ENCODE results near the gene DIAPH2.
"Not testable (repeated sequence)": the region's sequence is repeated elsewhere in the genome, so short reads cannot be mapped to it uniquely, and the experiment has no call there.

DIAPH2 gene

DNA sequence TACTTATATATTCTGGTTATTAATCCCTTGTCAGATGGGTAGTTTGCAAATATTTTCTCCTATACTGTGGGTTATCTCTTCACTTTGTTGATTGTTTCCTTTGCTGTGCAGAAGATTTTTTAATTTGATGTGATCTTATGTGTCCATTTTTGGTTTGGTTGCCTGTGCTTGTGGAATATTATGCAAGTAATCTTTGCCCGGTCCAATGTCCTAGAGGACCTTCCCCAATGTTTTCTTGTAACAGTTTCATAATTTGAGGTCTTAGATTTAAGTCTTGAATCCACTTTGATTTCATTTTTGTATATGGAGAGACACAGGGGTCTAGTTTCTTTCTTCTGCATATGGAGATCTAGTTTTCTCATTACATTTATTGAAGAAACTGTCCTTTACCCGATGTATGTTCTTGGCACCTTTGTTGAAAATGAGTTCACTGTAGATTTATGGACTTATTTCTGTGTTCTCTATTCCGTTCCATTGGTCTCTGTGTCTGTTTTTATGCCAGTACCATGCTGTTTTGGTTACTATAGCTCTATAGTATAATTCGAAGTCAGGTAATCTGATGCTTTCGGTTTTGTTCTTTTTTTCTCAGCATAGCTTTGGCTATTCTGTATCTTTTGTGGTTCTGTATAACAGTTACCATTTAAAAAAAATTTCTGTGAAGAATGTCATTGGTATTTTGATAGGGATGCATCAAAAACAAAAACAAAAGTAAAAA lies 34.7 kb downstream of the DIAPH2 start:
- DNase-seq = no peak

DNA sequence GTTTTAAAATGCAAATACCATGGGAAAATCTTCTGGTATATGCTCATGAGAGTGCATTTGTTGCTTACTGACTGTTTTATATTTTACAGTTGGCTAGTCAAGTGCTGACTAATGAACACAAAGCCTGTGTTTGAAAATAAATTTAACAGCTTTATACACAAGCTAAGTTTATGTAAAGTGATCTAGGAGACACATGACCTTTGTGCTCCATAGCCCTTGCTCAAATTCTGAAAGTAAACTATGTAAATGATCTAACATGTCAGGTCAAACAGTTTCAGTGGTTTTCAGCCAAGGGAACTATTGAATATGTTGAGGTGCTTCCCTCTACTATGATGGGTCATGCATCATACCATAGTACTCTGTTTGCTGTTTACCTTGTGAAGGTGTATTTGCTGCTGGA lies 36.7 kb downstream of the DIAPH2 start:
- DNase-seq = no peak

DNA sequence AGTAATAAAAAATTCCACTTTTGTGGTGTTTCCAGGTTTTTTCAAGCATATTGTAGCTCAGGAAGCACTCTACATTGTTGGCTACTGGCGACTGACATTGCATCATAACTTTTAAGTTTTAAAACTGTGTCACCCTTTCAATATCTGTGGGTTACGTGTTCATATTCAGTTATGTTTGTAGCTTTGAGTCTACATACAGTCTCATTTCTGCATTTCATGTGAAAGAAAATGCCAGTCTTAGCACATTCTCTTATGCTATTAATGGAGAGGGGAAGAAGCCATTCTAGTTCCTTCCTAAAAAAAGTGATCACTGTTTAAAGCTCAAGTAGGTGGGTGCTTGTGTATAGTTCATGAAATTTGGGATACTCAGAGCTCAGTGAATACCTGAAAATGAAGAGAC lies 38.1 kb downstream of the DIAPH2 start:
- no peak for DNase-seq

DNA sequence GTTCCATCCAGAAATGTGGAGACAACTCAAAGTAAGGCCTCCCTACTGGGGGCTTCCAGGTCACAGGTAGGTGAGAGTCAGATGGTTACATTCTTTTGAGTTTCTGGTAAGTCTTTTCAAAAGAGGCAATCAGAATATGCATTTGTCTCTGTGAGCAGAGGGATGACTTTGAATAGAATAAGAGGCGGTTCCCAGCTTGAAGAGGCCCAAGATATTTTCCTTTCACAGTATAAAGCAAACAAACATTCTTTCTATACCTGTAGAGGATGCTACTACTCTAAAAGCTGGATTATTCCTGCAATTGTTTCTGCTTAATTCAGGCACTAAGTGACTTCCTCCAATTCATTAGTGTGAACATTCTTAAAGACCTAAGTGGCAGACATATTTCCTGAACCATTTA lies 44.4 kb downstream of the DIAPH2 start:
- no peak for DNase-seq

DNA sequence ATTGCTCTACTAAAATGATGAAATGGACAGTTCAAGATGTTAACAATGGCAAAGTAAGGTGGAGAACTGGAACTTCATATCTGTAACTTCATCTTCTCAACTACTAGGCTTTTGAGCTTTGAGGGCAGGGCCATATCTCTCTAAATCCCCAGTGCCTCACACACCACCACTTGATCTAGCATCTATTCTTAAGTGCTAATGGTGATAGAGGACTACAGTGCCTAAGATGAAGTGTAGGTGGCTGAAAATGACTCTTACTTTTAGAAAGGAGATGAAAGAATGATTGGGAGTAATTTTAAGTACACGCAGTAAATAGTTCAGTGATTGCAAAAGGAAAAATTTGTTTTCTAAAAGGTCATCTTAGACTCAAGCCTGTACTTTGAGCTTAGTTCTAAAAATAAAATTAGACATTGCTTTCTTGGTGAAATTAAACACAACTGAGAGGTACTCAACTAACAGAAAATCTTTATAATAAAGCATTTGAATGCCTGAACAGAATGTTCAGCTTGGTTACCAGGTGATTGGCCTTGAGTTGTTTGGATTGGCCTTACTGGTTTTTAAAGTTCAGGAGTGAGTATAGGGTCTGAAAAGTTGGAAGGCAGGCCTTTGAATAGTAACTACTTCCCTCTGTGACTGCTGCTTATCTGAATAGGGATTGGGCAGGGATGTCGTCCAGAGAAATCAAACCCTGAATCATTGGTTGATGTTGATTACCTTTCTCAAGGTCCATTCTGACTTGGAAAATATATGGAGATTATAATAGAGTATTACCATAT lies 45.4 kb downstream of the DIAPH2 start:
- no peak for DNase-seq

DNA sequence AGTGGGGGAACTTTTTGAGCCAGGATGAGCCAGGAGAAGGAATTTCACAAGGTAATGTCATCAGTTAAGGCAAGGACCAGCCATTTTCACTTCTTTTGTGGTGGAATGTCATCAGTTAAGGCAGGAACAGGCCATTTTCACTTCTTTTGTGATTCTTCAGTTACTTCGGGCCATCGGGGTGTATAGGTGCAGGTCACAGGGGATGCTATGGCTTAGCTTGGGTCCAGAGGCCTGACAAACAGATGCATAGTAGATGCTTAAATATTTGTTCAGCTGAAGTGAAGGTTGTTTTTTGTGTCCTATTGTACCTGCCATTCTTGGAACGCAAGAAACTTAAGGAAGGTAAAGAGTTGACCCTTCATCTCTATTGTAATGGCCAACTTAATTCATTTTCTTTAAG lies 46.4 kb downstream of the DIAPH2 start:
- DNase-seq = not testable (repeated sequence)

DNA sequence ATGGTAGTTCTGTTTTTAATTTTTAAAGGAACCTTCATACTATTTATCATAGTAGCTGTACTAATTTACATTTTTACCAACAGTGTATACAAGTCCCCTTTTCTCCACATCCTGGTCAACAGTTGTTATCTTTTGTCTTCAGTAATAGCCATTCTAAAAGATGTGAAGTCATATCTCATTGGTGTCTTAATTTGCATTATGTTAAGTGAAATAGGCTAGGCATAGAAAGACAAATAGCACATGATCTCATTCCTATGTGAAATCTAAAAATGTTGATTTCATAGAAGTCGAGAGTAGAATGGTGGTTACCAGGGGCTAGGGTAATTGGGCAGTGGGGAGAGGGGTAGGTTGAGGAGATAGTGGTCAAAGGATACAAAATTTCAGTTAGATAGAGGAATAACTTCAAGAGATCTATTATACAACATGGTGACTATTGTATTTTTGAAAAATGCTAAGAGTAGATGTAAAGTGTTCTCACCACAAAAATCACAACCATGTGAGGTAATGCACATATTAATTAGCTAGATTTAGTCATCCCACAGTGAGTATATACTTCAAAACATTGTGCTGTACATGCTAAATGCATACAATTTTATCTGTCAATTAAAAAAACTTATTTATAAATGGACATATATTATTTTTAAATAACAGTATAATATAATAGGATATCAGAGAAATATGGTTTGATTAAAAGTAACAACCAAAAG lies 58.9 kb downstream of the DIAPH2 start:
- no peak for DNase-seq

DNA sequence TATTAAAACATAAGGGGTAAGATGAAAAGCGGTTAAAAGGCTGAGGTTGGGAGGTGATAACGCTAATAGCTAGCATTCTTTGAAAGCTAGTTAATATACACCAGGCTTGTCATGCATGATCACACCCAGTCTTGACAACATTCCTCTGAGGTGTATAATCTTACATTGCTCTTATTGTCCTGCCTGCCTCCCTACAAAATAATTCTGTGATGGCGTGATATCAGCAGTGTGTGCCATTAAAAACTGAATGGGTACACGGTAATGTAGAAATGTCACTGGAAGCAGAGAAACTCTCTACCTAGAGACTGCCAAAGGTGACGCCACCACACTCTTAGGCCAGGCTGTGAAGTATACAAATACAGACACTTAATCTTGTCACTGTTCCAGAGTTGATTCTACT lies 68.1 kb downstream of the DIAPH2 start:
- DNase-seq = no peak

DNA sequence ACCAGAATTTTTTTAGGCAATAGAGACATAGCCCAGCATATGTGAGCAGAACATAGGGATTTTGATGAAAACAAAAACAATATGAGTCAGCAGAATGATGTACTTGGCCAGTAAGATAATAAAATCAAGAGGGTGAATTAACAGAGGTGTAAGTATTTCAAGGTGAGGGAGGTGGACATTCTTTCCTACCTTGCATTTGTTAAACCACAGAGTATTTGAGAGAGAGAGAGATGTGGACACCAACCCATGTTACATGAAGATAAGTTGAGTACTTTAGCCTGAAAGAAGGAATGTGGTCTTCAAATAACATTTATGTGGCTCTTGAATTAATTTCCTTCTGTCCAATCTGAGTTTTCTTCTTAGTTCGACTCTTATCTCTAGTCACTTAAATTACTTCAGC lies 68.6 kb downstream of the DIAPH2 start:
- DNase-seq = no peak

DNA sequence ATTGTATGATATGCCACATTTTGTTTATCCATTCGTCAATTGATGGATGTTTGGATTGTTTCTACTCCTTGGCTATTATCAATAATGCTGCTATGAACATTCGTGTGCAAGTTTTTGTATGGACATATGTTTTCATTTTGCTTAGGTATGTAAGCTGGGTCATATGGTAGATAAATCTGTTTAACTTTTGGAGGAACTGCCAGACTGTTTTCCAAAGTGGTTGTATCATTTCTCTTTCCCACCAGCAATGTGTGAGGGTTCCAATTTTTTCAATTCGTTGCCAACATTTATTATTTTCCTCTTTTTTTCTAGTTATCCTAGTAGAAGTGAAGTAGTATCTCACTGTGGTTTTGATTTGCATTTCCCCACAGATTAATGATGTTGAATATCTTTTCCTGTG lies 71.8 kb downstream of the DIAPH2 start:
- DNase-seq = no peak

DNA sequence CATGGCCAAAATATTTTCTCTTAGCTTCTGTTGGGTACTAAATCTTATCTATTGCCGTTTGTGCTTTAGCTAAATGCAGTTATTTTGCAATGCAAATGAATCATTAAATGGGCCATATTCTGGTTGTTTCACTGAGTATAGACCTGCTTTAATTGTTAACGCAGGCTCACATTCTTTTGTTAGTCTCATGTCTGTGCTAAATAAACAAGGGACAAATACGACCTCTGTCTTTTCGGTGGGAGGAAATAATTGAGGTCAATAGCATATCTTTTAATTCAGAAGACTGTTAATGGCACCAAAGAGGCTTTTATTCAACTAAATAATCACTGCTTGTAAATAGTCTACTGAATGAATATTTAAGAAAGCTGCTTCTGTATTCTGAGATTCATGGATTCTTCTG lies 76.9 kb downstream of the DIAPH2 start:
- no peak for DNase-seq

DNA sequence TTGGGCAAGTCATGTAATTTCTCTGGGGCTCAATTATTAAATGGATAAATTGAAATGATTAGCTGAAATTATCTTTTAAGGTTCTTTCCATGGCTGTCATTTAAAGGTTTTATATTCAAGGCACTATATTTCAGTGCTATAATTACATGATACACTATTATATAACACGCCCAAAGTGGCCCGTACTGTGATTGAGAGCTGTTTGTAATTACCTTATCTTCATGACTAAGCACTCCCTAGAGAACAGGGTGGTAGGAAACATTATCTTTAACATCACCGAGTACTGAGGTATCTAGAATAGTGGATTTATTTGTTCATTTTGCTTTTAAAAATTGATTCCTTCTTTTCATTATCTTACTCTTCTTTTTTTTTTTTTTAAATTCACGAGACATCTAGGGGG lies 79.0 kb downstream of the DIAPH2 start:
- no peak for DNase-seq

DNA sequence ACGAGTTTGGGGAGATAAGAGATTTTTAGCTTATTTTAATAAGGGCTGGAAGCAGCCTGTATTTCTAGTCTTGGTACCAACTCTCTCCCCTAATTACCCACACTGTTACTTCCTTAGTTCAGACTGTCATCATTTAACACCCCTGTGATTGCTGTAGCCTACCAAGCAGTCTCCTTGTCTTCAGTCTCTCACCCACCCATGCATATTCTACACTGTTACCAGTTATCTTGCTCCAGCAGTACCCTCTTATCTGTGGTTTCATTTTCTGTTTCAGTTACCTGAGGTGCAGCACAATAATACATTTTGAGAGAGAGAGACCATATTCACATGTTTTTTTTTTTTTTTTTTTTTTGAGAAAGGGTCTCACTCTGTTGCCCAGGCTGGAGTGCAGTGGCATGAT lies 80.2 kb downstream of the DIAPH2 start:
- no peak for DNase-seq

DNA sequence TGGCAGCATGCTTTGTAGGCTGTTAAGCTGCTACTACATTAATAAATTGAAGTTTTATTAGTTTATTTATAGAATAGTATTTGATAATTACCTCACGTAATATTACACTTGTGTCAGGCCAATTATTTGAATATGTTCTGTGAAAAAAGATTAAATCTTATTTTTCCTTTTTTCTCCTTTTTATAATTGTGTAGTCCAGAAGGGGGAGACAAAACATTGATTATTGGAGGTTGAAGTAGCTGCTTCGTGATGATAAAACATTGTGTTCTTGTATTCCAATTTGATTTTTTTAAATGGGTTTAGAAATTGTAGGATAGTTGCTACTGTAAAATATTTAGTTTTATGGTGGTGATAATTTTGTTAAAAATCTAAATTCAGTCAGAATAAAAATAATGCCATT lies 85.7 kb downstream of the DIAPH2 start:
- DNase-seq = no peak

DNA sequence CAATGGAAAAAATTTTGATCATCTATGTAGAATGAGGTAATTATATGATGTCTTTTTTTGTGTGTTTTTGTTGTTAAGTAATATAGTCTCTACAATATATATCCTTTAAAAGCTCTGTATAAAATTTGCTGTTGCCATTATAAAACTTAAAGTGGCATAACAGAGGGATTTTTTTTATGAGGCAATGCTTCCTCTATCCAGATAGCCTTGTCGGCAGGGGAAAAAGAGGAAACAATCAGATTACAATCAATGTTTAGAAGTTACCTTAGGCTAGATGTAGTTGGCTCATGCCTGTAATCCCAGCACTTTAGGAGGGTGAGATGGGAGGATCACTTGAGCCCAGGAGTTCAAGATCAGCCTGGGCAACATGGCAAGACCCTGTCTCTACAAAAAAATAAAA lies 86.8 kb downstream of the DIAPH2 start:
- no peak for DNase-seq

DNA sequence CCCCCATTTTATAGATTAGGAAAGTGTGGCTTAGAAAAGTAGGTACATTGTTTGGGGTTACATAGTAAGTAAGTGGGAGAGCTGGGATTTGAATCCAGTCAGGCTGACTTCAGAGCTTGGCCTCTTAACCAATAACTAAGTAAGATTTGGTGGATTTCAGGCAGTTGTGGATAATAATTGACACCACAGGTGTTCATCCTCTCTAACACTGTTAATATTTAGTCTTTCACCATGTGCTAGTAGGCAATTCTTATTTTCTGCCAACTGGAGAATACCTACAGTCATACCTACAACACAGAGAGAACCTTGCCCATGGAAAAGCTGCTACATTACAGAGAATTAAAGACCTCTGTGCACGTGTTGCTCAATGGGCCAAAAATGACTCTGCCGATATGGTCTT lies 89.5 kb downstream of the DIAPH2 start:
- DNase-seq = no peak

DNA sequence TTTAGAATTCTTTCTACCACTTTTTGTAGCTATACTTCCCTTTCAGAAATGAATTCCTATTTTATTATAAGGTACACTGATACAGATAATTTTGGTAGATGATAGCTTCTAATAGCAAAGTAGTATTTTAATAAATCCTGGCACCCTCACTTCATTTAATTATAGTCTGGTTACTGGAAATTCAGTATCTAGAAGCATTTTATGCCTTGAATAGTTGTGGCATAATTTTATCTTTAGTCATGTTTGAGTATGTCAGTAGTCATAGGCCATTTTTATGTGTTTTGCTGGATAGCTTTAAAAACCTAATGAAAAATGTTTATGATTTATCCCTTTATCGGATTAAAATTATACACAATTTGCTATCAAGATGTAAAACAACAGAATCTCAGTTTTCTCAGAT lies 92.3 kb downstream of the DIAPH2 start:
- DNase-seq = no peak

DNA sequence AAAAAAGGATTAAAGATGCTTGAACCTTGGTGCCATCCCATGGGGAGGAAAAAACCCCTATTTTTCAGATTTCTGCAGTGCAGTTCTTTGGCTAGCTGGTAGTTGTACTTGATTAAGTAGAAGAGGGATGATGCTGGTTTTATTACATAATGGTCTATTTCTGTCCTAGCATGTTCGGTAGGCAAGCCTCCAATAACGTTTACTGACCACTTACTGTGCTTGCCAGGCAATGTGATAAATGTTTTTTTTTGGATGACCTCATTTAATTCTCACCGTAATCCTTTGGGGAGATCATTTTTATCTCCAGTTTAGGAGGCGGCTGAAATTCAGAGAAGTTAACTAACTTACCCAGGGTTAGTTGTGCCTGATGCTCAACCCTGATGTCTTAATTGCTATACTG lies 106.9 kb downstream of the DIAPH2 start:
- no peak for DNase-seq

DNA sequence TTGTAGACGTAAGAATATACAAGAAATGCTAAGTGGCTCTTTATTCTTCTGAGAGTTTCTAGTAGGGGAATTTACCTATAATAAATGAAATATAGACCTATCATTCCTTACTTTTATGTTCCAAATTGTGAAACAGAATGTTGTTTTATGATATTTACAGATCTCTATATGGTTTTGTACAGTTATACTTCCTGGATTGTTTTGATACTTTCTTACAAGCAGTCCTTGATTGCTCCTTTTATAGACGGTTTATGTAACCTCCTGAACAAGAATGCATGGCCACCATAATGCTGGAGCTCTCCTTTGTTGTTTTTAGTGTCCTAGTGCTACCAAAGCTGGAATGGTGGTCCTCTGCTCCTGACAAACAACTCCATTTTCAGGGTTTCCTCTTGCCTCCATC lies 107.4 kb downstream of the DIAPH2 start:
- no peak for DNase-seq

DNA sequence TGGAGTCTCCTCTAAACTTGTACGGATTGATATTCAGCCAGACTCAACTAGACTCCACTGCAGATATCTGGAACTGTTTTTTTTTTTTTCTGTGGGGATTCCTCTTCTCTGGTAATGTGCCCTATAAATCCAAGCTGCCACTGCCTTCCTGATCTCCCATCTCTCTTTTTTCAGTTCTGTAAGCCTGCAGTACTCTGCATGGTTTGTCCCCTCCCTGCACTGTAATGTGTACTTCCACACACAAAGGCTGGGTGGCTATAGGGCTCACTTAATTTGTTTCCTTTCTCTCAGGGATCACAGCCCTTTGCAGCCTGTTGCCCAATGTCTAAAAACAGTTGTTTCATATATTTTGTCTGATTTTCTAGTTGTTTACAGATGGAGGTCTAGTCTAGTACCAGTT lies 114.3 kb downstream of the DIAPH2 start:
- DNase-seq = no peak

DNA sequence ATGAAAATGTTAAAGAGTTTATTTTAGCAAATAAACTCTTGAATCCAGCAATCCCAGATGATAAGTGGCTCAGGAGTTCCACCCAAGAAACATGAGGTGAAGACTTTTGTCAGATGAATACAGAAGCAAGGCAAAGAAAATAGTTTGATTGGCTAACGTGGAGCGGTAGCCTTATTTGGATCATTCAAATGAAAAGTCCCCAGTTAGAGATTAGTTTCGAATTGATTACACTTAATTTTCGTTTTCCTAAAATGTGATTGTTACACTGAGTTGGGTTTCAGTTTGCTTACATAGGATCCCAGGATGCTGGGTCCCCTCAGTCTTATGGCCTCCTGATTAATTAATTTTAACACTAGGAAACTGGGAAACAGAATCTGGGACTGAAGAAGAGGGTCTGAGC lies 122.7 kb downstream of the DIAPH2 start:
- DNase-seq = no peak

DNA sequence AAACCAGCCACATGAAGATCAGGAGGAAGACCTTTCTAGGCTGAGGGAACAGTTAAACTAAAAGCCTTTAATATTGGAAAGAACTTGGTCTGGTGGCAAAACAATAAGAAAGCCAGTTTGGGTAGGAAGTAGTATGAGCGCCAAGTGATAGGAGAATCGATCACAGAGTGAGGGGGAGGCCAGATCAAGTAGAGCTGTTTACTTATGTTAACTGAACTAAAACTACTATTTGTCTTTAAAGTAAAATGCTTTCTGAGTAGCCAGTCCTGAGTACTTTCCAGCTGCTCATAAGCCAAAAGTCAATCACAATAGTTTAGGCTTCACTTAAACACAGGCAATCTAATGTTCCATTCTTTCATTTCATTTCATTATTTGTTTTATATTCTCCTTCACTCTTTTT lies 136.3 kb downstream of the DIAPH2 start:
- DNase-seq = no peak

DNA sequence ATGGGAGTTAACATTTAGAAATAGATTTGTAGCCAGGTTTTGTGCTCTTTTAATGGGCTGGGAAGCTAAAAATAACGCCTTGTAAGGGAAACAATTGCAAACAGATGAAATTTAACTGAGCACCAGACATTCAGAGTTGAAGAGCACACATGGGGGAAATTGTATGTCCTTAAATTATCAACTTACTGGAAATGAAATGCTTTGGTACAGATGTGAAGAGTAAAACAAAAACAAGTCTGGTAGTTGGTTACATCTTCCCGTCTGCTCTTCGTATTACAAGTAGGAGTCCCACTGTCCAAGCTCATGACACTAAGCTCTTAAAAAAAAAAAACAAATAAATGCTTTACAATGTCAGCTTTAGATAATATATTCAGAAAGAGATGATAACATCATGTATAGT lies 139.5 kb downstream of the DIAPH2 start:
- no peak for DNase-seq

DNA sequence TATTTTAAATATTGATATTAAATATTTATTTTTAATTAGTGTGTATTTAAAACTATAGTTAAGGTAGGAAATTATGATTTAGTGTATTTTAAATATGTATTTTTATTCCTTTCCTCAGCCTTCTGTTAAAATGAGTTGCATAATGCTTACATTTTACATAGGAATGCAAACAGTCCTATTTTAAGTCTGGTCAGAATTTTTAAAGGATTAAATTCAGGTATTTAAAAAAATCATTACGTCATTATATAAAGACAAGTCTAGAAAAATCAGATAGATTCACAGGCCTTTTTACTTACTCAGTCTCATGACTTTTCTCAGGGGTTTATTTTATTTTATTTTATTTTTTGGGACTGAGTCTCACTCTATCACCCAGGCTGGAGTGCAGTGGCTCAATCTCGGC lies 148.7 kb downstream of the DIAPH2 start:
- DNase-seq = no peak
